GM06990 (cell line): ENCODE results near the gene ENOX1.

Experiments
- DNase-seq: peaks from one replicate; pipeline ENCODE4 v3.0.0-alpha.2; 2011; ENCODE audit not compliant: insufficient read length; ENCODE audit errors: extremely low read depth
- H3K27me3 ChIP-seq: replicated peaks from 2 replicates; pipeline ENCODE4 v1.6.0; 2011; ENCODE audit warnings: low read length; ENCODE audit not compliant: control insufficient read depth, insufficient read depth
- H3K36me3 ChIP-seq: 2 replicates; pipeline ENCODE4 v1.5.1; 2011; ENCODE audit warnings: low read length; ENCODE audit not compliant: control insufficient read depth, insufficient read depth
- H3K4me3 ChIP-seq: replicated peaks from 2 replicates; pipeline ENCODE4 v1.5.1; 2011; ENCODE audit warnings: low read depth, mild to moderate bottlenecking, control low read depth, low read length
- CTCF ChIP-seq: IDR thresholded peaks from 2 replicates; pipeline ENCODE4 v1.5.1; 2011; ENCODE audit warnings: low read length, control low read depth, mild to moderate bottlenecking, inconsistent platforms; ENCODE audit not compliant: insufficient read depth, poor library complexity, severe bottlenecking

The ENOX1 gene

DNA sequence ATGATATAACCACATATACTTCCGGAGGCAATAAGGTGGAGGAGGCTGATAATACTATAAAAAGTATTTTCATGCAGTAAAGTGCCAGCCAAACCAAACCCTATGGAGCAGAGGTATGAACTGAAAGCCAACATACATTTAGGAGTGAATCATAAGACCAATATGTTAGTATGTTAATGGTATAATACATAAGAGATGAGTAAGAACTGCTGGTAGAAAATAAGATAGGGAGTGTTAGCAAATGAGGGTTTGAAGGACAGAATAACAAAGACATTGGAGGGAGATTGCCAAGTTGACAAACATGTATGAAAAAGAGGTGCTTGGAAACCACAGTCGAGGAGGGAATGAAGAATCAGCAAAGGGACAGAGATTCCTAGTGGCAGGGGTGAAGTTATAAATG is 10.8 kb downstream of the ENOX1 start:
- Histone ChIP-seq H3K27me3 (no peaks in the 10 kb centered on the region), H3K36me3 (no peaks in the 10 kb centered on the region), H3K4me3 (no peak overlapping the region)
- DNase-seq, result no peak
- TF ChIP-seq CTCF, result no peak

DNA sequence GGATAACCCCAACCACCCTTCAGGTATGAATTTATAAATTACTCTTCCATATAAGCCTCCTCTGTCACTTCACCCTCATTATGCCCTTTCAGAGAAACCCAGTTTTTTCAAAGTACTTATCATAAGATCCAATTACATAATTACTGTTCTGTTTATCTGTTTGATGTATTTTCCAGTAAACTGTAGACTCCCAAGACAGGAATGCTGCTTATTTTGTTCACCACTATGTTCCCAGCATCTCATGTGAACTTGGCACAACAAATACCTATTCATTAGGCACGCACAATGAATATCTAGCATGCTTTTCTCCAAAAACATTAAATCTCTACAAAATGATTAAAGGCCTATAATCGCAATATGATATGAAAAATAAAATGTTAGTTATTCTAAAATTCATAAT is 13.2 kb downstream of the ENOX1 start:
- no peak for DNase-seq
- Histone ChIP-seq H3K36me3 (no peaks in the 10 kb centered on the region), H3K27me3 (no peaks in the 10 kb centered on the region), H3K4me3 (no peak overlapping the region)
- TF ChIP-seq CTCF, result no peak

DNA sequence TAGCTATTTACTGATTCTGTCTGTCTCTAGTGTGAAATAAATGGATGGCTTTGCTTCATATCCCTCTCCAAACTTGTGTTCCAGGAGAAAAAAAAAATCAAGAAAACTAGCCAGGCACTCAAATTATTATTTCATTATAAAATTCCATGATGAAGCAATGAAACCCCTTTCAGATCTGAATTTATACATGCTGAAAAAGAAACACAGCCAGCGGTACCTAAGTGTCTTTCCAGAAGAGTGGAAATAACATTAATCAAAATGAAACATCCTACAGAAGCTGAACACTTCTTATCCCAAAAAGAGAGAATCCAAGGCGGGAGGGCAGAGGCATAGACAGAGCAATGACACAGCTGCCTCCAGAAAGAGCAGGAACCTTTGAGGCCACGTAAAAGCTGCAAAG is 15.9 kb downstream of the ENOX1 start:
- Histone ChIP-seq H3K27me3 (no peaks in the 10 kb centered on the region), H3K36me3 (no peaks in the 10 kb centered on the region), H3K4me3 (no peak overlapping the region)
- TF ChIP-seq CTCF, result no peak
- no peak for DNase-seq

DNA sequence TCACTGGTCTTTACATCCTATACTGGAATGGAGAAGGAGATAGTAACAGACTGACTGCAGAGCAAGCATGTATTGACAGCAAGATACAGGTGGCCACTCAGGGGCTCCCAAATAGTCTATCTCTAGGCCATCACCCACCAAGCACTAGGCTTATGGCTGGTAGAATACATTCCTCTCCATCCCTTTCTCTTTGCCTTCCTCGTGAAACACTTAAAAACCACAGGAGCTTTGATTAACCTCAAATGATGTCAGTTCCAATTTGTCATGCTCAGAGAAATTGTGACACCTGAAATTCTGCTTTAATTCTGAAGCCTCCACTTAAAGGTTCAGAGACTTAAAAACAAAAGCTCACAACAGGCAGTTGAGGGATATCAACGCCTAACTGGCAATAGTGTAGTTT is 17.2 kb downstream of the ENOX1 start:
- Histone ChIP-seq H3K4me3 (no peak overlapping the region), H3K27me3 (no peaks in the 10 kb centered on the region), H3K36me3 (no peaks in the 10 kb centered on the region)
- no peak for TF ChIP-seq CTCF
- DNase-seq, result no peak

DNA sequence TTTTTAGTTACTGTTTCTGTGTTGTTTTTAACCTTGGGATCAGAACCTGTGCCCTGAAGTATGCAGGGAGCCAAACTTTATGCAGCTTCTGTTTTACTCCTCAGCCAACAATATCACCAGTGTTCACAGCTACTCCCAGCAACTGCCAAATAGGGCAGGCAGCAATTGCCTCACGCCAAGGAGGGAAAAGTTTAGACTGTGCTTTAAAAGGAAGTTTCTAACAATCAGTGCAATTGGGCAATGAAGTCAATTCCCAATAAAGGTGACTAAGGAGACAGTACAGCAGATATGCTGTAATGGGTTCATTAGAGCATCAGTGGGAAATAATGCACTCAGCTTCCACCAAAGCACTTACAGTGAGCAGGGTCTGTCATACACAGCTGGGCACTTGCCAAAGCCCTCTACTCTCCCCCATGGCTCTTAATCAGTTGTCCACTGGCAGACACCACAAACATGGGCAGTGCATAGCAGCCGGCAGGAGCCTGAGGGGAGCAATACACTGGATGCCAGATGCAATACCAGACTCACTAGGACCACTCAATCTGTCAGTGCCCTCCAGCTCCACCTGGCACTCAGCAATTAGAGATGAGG is 19.3 kb downstream of the ENOX1 start:
- H3K36me3 ChIP-seq, result no peaks in the 10 kb centered on the region
- no peaks in the 10 kb centered on the region for H3K27me3 ChIP-seq
- DNase-seq, result no peak
- H3K4me3 ChIP-seq, result no peak overlapping the region
- no peak for TF ChIP-seq CTCF

DNA sequence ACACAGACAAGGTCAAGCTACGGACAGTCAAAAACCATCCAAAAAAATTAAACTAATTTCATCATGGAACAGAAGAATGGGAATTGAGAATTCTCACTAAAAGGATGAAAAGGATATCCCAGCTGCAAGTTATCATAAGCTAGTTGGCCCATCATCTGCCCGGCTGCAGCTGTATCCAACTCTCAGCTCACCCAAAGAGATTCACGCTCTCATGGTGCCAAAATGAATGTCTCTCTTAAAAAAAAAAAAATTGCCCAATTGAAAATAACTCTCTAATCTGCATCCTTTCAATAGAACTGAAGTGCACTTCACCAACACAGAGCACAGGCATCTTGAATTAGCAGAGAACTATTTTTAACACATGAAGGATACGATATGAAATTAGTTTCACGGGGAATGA is 20.0 kb downstream of the ENOX1 start:
- no peaks in the 10 kb centered on the region for H3K36me3 ChIP-seq
- no peak overlapping the region for H3K4me3 ChIP-seq
- TF ChIP-seq CTCF, result no peak
- no peak for DNase-seq
- no peaks in the 10 kb centered on the region for H3K27me3 ChIP-seq
